HepG2 (cell line): ENCODE measurements around the gene PHTF2. TPM values are rescaled to one million over a fixed set of nuclear protein-coding genes. Genes with fewer than 3 reads are reported as not detected.

Experiments used
- ARNTL ChIP-seq: sonication (generic); formaldehyde crosslinking; IDR thresholded peaks from 2 replicates; pipeline ENCODE4 v1.4.0; 2020; ENCODE audit warnings: mild to moderate bottlenecking, missing genetic modification reagents
- CCDC6 ChIP-seq: sonication (generic); formaldehyde crosslinking; IDR thresholded peaks from 2 replicates; pipeline ENCODE4 v1.8.1; 2022; ENCODE audit warnings: mild to moderate bottlenecking, missing genetic modification reagents, moderate library complexity
- HMGA1 ChIP-seq: sonication (generic); formaldehyde crosslinking; conservative IDR thresholded peaks from 2 replicates; pipeline ENCODE4 v1.4.0; 2020; ENCODE audit warnings: missing genetic modification reagents
- ZBTB8A ChIP-seq: sonication (generic); formaldehyde crosslinking; IDR thresholded peaks from 2 replicates; pipeline ENCODE4 v1.4.0; 2020; ENCODE audit warnings: mild to moderate bottlenecking, low read depth, missing genetic modification reagents, borderline replicate concordance
- ZNF230 ChIP-seq: sonication (generic); formaldehyde crosslinking; IDR thresholded peaks from 2 replicates; pipeline ENCODE4 v1.4.0; 2020; ENCODE audit warnings: mild to moderate bottlenecking, missing genetic modification reagents
- ZNF598 ChIP-seq: sonication (generic); formaldehyde crosslinking; IDR thresholded peaks from 2 replicates; pipeline ENCODE4 v1.5.1; 2020; ENCODE audit warnings: mild to moderate bottlenecking, missing genetic modification reagents, borderline replicate concordance
- ZNF841 ChIP-seq: sonication (generic); formaldehyde crosslinking; IDR thresholded peaks from 2 replicates; pipeline ENCODE4 v1.8.1; 2023; ENCODE audit warnings: missing genetic modification reagents, borderline replicate concordance
- polyA plus RNA-seq, 8 experiments: library from polyadenylated mRNA; depleted of rRNA in 3 of 8; stranded (reverse) in 7 of 8; unstranded in 1 of 8; fragments of >200 nt; fragmentation: Illumina TruSeq in 4 of 8; extraction: Trizol in 4 of 8; gene quantifications; 2 replicates each; pipeline versions ENCODE4 v1.2.1 to v1.2.3, GENCODE V29; 2011 to 2016; ENCODE audit warnings: low read depth in 4 of 8, missing spikeins in 1 of 8, mixed read lengths in 1 of 8; ENCODE audit not compliant: insufficient read depth in 1 of 8
- total RNA-seq, 5 experiments: library from RNA; depleted of rRNA; stranded (reverse); fragments of >200 nt; fragmentation: Illumina TruSeq; extraction: Trizol; gene quantifications; 2 replicates each; pipeline ENCODE4 v1.2.3, GENCODE V29; 2016; ENCODE audit warnings: low read depth in 1 of 5
- TF ChIP-seq, protein P1 (sequence below): sonication (generic); formaldehyde crosslinking; IDR thresholded peaks from 2 replicates; pipeline ENCODE4 v1.5.1; 2020; ENCODE audit warnings: mild to moderate bottlenecking, missing genetic modification reagents, borderline replicate concordance
- TF ChIP-seq, protein P2 (sequence below): sonication (generic); formaldehyde crosslinking; IDR thresholded peaks from 2 replicates; pipeline ENCODE4 v1.9.0; 2022; ENCODE audit warnings: missing genetic modification reagents, mild to moderate bottlenecking, borderline replicate concordance
- TF ChIP-seq, protein P3 (sequence below): IDR thresholded peaks from 2 replicates; pipeline ENCODE4 v1.6.1; 2016; ENCODE audit warnings: mild to moderate bottlenecking
- TF ChIP-seq, protein P4 (sequence below): IDR thresholded peaks from 2 replicates; pipeline ENCODE4 v1.6.1; 2016; ENCODE audit warnings: low read depth, control low read depth
- TF ChIP-seq, protein P5 (sequence below): IDR thresholded peaks from 2 replicates; pipeline ENCODE4 v1.6.1; 2016; ENCODE audit warnings: missing genetic modification reagents, missing compliant biosample characterization
- TF ChIP-seq, protein P6 (sequence below): sonication (generic); formaldehyde crosslinking; IDR thresholded peaks from 2 replicates; pipeline ENCODE4 v1.4.0; 2020; ENCODE audit warnings: missing genetic modification reagents
- TF ChIP-seq, protein P7 (sequence below): sonication (generic); formaldehyde crosslinking; IDR thresholded peaks from 2 replicates; pipeline ENCODE4 v1.8.1; 2023; ENCODE audit warnings: missing genetic modification reagents, inconsistent platforms, borderline replicate concordance

The PHTF2 gene
- total and polyA plus RNA-seq, 2 of the 13 experiments (the other 11 are each of a cell fraction or from before 2014, with no cell fraction given) = 7.4 to 10.2 TPM

DNA sequence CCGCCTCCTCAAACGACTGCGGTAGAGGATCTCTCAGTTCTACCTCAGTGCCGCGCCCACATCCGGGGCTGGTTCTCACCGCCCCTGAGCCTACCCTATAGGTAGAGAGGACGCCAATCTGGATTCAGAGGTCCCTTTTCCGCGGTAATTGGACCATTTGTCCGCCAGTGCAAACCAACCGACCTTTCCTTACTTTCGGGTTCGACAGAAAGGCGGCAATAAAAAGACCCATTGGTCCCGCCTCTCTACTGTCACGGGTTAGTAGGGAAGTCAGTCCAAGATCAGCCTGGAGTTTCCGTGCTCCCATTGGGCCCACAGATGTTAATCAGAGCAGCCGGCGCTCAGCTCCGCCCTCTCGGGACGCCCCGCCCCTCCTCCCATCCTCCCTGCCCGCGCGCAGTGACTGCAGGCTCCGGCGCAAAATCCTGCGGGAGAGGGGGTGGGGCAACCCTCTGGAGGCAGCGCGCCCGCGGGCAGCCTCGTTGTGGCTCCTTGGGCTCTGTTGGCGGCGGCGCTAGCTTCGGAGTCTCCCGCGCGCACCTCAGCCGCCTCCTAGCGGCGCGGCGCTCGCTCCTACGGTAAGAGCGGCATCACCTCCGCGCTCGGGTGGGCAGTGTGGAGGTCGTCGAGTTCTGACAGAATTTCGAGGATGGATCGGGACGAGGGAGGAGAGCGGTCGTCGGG lies at the start of gene PHTF2, which contains the start of gene TMEM60 (continued):
- TF ChIP-seq, protein P1, sequence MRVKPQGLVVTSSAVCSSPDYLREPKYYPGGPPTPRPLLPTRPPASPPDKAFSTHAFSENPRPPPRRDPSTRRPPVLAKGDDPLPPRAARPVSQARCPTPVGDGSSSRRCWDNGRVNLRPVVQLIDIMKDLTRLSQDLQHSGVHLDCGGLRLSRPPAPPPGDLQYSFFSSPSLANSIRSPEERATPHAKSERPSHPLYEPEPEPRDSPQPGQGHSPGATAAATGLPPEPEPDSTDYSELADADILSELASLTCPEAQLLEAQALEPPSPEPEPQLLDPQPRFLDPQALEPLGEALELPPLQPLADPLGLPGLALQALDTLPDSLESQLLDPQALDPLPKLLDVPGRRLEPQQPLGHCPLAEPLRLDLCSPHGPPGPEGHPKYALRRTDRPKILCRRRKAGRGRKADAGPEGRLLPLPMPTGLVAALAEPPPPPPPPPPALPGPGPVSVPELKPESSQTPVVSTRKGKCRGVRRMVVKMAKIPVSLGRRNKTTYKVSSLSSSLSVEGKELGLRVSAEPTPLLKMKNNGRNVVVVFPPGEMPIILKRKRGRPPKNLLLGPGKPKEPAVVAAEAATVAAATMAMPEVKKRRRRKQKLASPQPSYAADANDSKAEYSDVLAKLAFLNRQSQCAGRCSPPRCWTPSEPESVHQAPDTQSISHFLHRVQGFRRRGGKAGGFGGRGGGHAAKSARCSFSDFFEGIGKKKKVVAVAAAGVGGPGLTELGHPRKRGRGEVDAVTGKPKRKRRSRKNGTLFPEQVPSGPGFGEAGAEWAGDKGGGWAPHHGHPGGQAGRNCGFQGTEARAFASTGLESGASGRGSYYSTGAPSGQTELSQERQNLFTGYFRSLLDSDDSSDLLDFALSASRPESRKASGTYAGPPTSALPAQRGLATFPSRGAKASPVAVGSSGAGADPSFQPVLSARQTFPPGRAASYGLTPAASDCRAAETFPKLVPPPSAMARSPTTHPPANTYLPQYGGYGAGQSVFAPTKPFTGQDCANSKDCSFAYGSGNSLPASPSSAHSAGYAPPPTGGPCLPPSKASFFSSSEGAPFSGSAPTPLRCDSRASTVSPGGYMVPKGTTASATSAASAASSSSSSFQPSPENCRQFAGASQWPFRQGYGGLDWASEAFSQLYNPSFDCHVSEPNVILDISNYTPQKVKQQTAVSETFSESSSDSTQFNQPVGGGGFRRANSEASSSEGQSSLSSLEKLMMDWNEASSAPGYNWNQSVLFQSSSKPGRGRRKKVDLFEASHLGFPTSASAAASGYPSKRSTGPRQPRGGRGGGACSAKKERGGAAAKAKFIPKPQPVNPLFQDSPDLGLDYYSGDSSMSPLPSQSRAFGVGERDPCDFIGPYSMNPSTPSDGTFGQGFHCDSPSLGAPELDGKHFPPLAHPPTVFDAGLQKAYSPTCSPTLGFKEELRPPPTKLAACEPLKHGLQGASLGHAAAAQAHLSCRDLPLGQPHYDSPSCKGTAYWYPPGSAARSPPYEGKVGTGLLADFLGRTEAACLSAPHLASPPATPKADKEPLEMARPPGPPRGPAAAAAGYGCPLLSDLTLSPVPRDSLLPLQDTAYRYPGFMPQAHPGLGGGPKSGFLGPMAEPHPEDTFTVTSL (CRISPR knock-in tag) = peak; percentile 31; the same call in 1 of the 2 replicates
- TF ChIP-seq ZNF230 (CRISPR knock-in tag) (peak; percentile 51; the same call in 1 of the 2 replicates), ARNTL (CRISPR knock-in tag) (peak; percentile 18; the same call in 1 of the 2 replicates), ZNF841 (CRISPR knock-in tag) (no peak), HMGA1 (CRISPR knock-in tag) (no peak), ZBTB8A (CRISPR knock-in tag) (no peak), ZNF598 (CRISPR knock-in tag) (peak; percentile 37; the same call in 1 of the 2 replicates), CCDC6 (CRISPR knock-in tag) (peak; percentile 65; the same call in 1 of the 2 replicates)
- TF ChIP-seq, protein P2, sequence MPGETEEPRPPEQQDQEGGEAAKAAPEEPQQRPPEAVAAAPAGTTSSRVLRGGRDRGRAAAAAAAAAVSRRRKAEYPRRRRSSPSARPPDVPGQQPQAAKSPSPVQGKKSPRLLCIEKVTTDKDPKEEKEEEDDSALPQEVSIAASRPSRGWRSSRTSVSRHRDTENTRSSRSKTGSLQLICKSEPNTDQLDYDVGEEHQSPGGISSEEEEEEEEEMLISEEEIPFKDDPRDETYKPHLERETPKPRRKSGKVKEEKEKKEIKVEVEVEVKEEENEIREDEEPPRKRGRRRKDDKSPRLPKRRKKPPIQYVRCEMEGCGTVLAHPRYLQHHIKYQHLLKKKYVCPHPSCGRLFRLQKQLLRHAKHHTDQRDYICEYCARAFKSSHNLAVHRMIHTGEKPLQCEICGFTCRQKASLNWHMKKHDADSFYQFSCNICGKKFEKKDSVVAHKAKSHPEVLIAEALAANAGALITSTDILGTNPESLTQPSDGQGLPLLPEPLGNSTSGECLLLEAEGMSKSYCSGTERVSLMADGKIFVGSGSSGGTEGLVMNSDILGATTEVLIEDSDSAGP (CRISPR knock-in tag) = peak; percentile 85
- TF ChIP-seq, protein P3, sequence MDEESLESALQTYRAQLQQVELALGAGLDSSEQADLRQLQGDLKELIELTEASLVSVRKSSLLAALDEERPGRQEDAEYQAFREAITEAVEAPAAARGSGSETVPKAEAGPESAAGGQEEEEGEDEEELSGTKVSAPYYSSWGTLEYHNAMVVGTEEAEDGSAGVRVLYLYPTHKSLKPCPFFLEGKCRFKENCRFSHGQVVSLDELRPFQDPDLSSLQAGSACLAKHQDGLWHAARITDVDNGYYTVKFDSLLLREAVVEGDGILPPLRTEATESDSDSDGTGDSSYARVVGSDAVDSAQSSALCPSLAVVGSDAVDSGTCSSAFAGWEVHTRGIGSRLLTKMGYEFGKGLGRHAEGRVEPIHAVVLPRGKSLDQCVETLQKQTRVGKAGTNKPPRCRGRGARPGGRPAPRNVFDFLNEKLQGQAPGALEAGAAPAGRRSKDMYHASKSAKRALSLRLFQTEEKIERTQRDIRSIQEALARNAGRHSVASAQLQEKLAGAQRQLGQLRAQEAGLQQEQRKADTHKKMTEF (CRISPR knock-in tag) = peak; percentile 56; the same call in 1 of the 2 replicates
- TF ChIP-seq, protein P4, sequence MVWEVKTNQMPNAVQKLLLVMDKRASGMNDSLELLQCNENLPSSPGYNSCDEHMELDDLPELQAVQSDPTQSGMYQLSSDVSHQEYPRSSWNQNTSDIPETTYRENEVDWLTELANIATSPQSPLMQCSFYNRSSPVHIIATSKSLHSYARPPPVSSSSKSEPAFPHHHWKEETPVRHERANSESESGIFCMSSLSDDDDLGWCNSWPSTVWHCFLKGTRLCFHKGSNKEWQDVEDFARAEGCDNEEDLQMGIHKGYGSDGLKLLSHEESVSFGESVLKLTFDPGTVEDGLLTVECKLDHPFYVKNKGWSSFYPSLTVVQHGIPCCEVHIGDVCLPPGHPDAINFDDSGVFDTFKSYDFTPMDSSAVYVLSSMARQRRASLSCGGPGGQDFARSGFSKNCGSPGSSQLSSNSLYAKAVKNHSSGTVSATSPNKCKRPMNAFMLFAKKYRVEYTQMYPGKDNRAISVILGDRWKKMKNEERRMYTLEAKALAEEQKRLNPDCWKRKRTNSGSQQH = no peak
- TF ChIP-seq, protein P5, sequence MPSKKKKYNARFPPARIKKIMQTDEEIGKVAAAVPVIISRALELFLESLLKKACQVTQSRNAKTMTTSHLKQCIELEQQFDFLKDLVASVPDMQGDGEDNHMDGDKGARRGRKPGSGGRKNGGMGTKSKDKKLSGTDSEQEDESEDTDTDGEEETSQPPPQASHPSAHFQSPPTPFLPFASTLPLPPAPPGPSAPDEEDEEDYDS = peak; percentile 95
- TF ChIP-seq, protein P6, sequence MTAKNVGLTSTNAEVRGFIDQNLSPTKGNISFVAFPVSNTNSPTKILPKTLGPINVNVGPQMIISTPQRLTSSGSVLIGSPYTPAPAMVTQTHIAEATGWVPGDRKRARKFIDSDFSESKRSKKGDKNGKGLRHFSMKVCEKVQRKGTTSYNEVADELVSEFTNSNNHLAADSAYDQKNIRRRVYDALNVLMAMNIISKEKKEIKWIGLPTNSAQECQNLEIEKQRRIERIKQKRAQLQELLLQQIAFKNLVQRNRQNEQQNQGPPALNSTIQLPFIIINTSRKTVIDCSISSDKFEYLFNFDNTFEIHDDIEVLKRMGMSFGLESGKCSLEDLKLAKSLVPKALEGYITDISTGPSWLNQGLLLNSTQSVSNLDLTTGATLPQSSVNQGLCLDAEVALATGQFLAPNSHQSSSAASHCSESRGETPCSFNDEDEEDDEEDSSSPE (CRISPR knock-in tag) = peak; percentile 94
- TF ChIP-seq, protein P7, sequence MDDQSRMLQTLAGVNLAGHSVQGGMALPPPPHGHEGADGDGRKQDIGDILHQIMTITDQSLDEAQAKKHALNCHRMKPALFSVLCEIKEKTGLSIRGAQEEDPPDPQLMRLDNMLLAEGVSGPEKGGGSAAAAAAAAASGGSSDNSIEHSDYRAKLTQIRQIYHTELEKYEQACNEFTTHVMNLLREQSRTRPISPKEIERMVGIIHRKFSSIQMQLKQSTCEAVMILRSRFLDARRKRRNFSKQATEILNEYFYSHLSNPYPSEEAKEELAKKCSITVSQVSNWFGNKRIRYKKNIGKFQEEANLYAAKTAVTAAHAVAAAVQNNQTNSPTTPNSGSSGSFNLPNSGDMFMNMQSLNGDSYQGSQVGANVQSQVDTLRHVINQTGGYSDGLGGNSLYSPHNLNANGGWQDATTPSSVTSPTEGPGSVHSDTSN (CRISPR knock-in tag) = peak; percentile 97
